HFFc6 (cell line): ENCODE data around the gene GRID2IP. TPM values are rescaled to one million over a fixed set of nuclear protein-coding genes. Genes with fewer than 3 reads are reported as not detected.

Experiments
- DNase-seq: peaks from one replicate; pipeline ENCODE4 v3.0.0-alpha.2; 2018
- H3K27ac Mint-ChIP-seq: 2 replicates; pipeline ENCODE4 v1.8.0; 2020; ENCODE audit warnings: mild to moderate bottlenecking, mixed read lengths
- H3K27me3 Mint-ChIP-seq: 2 replicates; pipeline ENCODE4 v1.8.0; 2021; ENCODE audit warnings: mild to moderate bottlenecking, moderate library complexity, mixed read lengths; ENCODE audit not compliant: insufficient read depth
- H3K36me3 Mint-ChIP-seq: 2 replicates; pipeline ENCODE4 v1.8.0; 2021; ENCODE audit warnings: low read depth, mixed read lengths
- H3K4me1 Mint-ChIP-seq: 2 replicates; pipeline ENCODE4 v1.8.0; 2020; ENCODE audit warnings: low read depth, mixed read lengths
- H3K4me3 Mint-ChIP-seq: 2 replicates; pipeline ENCODE4 v1.8.0; 2020; ENCODE audit warnings: mild to moderate bottlenecking, moderate library complexity, mixed read lengths
- H3K9me3 Mint-ChIP-seq: 2 replicates; pipeline ENCODE4 v1.8.0; 2020; ENCODE audit warnings: mild to moderate bottlenecking, mixed read lengths
- CTCF ChIP-seq: fragments of 200-600 bp; sonication (generic); IDR thresholded peaks from 2 replicates; pipeline ENCODE4 v1.5.0; 2021; ENCODE audit warnings: antibody characterized with exemption, mild to moderate bottlenecking
- total RNA-seq, 6 experiments: library from RNA; stranded (reverse); fragmentation: NEBNext Ultra II Directional; extraction: Animal tissue kit (Norgen Biotek cat#: 25700); gene quantifications; 2 replicates in 1 of 6; 3 replicates in 5 of 6; pipeline ENCODE4 v1.2.3, GENCODE V29; 2021

The GRID2IP gene
- total RNA-seq, 6 experiments from 2014 or later: not detected

- no peak overlapping the region for H3K27ac Mint-ChIP-seq
- no peaks in the 10 kb centered on the region for H3K36me3 Mint-ChIP-seq
- no peak for TF ChIP-seq CTCF
- H3K4me3 Mint-ChIP-seq: no peak overlapping the region
- no peaks in the 10 kb centered on the region for H3K9me3 Mint-ChIP-seq
- H3K27me3 Mint-ChIP-seq: peaks cover 7% of the 10 kb centered on the region
- DNase-seq: no peak
- no peaks in the 10 kb centered on the region for H3K4me1 Mint-ChIP-seq
Measured at GRCh38 chr7:6554848-6555247, 3.6 kb upstream of the GRID2IP start.

GRCh38 chr7:6553448-6554044, 2.3 kb upstream of the GRID2IP start:
- Mint-ChIP-seq H3K27ac (no peak overlapping the region), H3K27me3 (peaks cover 7% of the 10 kb centered on the region)

GRCh38 chr7:6547400-6547799, 3.9 kb downstream of the GRID2IP start:
- H3K27me3 Mint-ChIP-seq: peaks cover 19% of the 10 kb centered on the region
- no peak overlapping the region for H3K27ac Mint-ChIP-seq
- H3K9me3 Mint-ChIP-seq: no peaks in the 10 kb centered on the region
- no peaks in the 10 kb centered on the region for H3K36me3 Mint-ChIP-seq
- no peak overlapping the region for H3K4me3 Mint-ChIP-seq
- no peaks in the 10 kb centered on the region for H3K4me1 Mint-ChIP-seq
- no peak for DNase-seq
- no peak for TF ChIP-seq CTCF

More at GRCh38 chr7:6553448-6554044, 2.3 kb upstream of the GRID2IP start:
- Mint-ChIP-seq H3K9me3 (no peaks in the 10 kb centered on the region), H3K36me3 (no peaks in the 10 kb centered on the region), H3K4me1 (no peaks in the 10 kb centered on the region), H3K4me3 (no peak overlapping the region)
- DNase-seq: no peak
- peak; percentile 48; the same call in 1 of the 2 replicates for TF ChIP-seq CTCF

- no peak for DNase-seq
- no peak for TF ChIP-seq CTCF
- Mint-ChIP-seq H3K27ac (no peak overlapping the region), H3K36me3 (no peaks in the 10 kb centered on the region), H3K27me3 (peaks cover 14% of the 10 kb centered on the region), H3K9me3 (no peaks in the 10 kb centered on the region), H3K4me3 (no peak overlapping the region), H3K4me1 (no peaks in the 10 kb centered on the region)
Measured at GRCh38 chr7:6546498-6547251, 4.6 kb downstream of the GRID2IP start.

- no peak overlapping the region for H3K27ac Mint-ChIP-seq
- TF ChIP-seq CTCF: no peak
- H3K4me1 Mint-ChIP-seq: no peaks in the 10 kb centered on the region
- no peaks in the 10 kb centered on the region for H3K9me3 Mint-ChIP-seq
- H3K36me3 Mint-ChIP-seq: no peaks in the 10 kb centered on the region
- no peak overlapping the region for H3K4me3 Mint-ChIP-seq
- no peak for DNase-seq
- peaks cover 16% of the 10 kb centered on the region for H3K27me3 Mint-ChIP-seq
Measured at GRCh38 chr7:6545398-6546126, 5.7 kb downstream of the GRID2IP start.
